Renal cortical epithelial cell (primary cell): ENCODE measurements around the gene ALDH4A1. TPM values are rescaled to one million over a fixed set of nuclear protein-coding genes. Genes with fewer than 3 reads are reported as not detected.
"Not testable (repeated sequence)": the region's sequence is repeated elsewhere in the genome, so short reads cannot be mapped to it uniquely, and the experiment has no call there.

ENCODE experiments used
- DNase-seq: peaks from one replicate; pipeline ENCODE4 v3.0.0-alpha.2; 2011; ENCODE audit warnings: low read depth
- total RNA-seq: library from RNA; depleted of rRNA; stranded (reverse); fragments of >200 nt; gene quantifications from 2 replicates; pipeline ENCODE4 v1.2.3, GENCODE V29; 2014

Gene ALDH4A1
- total RNA-seq, 1 donor from 2014 or later, result 39.5 TPM

DNA sequence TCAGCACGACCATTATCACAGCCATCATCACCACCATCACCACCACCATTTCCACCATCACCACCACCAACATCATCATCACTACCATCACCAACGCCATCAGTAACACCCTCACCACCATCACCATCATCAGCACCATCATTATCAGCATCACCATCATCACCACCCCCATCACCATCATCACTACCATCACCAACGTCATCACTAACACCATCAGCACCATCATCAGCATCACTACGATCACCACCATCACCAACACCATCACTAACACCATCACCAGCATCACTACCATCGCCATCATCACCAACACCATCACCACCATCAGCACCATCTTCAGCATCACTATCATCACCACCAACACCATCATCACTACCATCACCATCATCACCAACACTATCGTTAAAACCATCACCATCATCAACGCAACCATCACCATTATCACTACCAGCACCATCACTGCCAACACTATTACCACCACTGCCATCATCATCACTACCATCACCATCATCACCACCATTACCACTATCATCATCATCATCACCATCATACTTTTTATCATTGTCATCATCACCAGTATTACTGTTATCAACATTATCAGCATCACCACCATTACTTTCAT lies 44.2 kb downstream of the ALDH4A1 start:
- DNase-seq, result no peak

DNA sequence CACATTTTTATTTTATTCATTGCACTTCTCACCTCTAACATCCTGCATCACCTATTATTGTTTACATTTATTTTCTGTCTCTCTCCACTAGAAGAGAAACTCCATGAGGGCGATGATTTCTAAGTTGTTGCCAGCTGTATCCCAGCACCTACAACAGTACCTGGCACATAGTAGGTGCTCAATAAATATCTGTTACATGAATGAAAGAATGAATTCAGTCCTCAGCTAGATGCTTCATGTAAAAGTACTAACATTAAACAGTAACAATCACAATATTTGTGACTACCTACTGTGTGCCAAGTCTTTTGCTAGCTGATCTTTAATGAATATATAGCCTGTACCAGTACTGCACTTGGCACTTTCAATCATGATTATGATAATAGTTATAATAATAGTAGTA lies 45.9 kb downstream of the ALDH4A1 start:
- no peak for DNase-seq

DNA sequence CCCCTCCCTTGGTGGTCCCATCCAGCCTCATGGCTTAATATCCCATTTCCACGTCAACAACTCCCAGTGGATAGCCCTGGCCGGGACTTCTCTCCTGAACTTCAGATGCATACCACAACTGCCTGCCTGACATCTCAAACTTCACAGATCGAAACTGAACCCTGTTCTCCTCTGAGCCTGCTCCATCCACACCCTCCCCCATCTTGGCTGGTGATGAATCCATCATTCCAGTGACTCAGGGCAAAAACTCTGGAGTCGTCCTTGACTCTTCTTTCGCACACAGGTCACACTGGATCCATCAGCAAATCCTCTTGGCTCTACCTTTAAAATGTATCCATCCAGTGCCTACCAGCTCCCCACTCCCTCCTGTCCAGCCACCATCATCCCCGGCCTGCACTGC lies 46.8 kb downstream of the ALDH4A1 start:
- DNase-seq, result no peak

DNA sequence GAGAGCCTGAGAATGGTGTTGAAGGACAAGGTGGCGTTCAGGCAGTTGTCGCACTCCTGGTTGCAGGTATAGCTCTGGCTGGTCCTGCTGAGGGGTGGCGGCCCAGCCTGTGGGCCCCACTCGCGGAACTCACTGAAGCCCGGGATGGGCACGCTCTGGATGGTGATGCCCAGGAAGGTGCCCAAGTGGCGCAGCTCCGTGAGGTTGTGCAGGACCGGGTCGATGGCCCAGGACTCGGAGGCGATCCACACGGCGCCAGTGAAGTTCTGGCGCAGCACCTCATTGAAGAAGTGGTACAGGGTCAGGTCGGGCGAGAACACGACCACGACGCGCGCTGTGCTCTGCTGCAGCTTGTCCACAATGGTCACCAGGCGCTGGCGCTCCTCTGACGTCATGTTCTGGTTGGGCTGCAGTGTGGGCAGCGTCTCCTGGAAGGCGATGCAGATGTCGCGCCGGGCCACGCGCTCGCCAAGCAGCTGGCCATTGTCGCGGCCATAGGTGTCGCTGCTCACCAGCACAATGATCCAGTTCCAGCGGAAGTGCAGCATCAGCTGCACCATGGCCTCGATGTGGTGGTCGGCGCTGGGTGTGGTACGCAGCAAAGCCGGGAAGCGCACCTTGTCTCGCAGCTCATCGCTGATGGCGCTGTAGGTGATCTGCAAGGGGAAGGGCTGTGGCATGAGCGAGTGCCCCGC lies 47.9 kb downstream of the ALDH4A1 start:
- no peak for DNase-seq

DNA sequence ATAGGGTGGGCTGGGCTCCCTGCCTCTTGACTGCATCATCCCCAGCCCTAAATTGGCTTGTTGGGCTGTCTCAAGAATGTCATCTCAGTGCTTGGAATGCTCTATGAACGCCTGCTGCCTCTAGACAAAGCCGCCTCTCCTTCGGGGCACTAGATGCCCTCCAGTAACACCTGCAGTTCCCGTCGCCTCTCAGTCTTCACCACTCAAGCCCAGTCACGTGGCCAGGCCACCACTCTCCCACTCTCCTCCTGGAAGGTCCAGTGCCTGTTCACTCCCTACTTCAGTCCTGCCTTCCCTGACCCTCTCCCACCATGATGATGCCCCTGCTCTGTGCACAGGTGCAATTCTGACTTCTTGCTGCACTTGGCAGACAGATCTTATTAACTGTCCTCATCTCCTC lies 49.9 kb downstream of the ALDH4A1 start:
- no peak for DNase-seq

DNA sequence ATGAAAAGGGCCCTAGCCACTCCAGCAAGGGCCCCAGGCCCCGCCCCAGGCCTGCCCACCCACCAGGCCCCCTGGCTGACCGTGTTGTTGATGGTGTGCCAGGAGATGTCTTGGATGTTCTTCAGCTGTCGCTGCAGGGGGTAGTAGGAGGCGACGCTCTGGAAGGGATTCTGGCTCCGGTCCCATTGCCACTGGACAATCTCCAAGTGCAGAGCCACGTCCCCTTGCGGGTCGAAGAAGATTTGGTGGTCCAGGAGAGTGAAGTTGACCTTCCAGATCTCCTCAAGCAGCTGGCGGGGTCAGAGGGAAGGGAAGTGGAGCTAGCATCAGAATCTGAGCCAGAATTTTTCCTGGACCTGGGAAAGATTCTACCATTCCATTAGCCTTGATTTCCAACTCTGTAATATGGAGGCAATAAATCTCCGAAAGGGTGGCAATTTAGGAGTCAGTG lies 53.1 kb downstream of the ALDH4A1 start:
- DNase-seq, result no peak

- not testable (repeated sequence) for DNase-seq
These were observed 54.6 kb downstream of the ALDH4A1 start for GRCh38 chr1:18847723-18848122.

GRCh38 chr1:18840145-18840544 lies 62.2 kb downstream of the ALDH4A1 start:
- DNase-seq, result no peak

DNA sequence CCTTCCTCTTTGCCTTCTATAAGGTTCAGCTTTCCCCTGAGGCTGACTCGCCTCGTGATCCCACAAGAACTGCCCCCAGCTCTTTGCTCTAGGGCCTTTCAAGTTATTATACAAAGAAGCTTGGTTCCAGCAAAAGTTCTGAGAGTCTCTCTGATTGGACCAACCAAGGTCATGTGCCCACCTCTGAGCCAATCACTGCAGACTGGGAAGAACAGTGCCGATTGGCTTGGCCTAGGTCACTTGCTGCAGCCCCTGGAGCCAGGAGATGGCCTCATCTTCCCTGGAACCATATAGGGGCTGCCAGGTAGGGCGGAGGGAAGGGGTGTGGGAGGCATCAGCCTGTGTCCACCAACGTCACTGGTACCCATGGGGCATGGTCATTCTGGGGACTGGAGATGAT lies 65.7 kb downstream of the ALDH4A1 start:
- no peak for DNase-seq

DNA sequence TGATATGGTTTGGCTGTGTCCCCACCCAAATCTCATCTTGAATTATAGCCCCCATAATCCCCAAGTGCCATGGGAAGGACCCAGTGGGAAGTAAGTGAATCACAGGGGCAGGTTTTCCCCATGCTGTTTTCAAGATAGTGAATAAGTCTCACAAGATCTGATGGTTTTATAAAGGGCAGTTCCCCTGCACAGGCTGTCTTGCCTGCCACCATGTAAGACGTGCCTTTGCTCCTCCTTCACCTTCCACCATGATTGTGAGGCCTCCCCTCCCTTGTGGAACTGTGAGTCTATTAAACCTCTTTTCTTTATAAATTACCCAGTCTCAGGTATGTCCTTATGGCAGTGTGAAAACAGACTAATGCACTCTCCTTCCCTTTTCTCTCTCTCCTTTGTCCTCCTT lies 70.0 kb downstream of the ALDH4A1 start:
- not testable (repeated sequence) for DNase-seq

DNA sequence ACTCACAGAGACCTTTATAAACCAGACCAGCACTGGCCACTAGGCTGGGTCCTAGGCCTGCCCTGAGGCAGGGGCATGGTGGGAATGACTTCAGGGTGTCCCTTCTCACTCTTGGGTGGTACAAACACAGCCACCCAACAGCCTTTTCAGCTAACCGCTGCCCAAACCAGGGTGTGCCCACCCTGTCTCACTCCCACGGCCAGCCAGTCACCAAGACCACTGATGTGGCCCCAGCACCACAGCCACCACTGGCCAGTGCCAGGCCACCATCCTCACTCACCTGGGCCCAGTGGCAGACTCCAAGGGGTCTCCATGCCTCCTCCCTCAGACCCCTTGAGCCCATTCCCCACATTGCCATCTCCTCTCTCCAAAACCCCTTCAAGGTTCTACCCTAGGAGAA lies 70.7 kb downstream of the ALDH4A1 start:
- DNase-seq, result no peak

DNA sequence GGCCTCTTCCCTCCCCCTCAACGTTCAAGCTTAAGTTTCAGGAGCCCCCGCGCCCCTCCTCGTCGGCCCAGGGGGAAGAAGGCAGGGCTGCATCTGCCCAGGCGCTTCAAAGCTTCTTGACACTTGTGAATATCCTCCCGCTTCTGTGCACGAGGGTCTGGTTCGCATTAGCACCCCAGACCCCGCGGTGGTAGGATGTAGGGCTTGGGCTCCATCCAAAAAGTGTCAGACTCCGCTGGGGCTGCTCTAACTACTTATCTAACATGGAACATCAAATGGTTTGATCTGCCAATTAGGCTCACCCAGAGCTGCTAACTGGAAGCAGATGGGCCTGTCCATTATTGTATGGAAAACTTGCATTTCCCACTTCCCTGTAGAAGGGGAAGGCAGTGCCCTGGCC lies 71.8 kb downstream of the ALDH4A1 start:
- DNase-seq, result no peak

GRCh38 chr1:18829671-18830070 lies 72.7 kb downstream of the ALDH4A1 start:
- DNase-seq, result no peak

GRCh38 chr1:18828224-18828623 lies 74.1 kb downstream of the ALDH4A1 start:
- DNase-seq, result no peak

GRCh38 chr1:18823438-18823837 lies 78.9 kb downstream of the ALDH4A1 start:
- no peak for DNase-seq

Other genes with a start within 250 kb of the ALDH4A1 start
- gene TAS1R2, start 42.9 kb downstream of the ALDH4A1 start, total RNA-seq, result not detected in 2 replicates
- 34.0 and 42.0 TPM in 2 replicates for gene IFFO2, start 54.1 kb upstream of the ALDH4A1 start, total RNA-seq